Raji (cell line): ENCODE data around the gene PSMG1.

Experiments used
- POLR2A ChIP-seq: IDR thresholded peaks from 2 replicates; pipeline ENCODE4 v1.6.1; 2011; ENCODE audit warnings: low read depth, low read length, control low read depth; ENCODE audit not compliant: insufficient read depth

Gene PSMG1

DNA sequence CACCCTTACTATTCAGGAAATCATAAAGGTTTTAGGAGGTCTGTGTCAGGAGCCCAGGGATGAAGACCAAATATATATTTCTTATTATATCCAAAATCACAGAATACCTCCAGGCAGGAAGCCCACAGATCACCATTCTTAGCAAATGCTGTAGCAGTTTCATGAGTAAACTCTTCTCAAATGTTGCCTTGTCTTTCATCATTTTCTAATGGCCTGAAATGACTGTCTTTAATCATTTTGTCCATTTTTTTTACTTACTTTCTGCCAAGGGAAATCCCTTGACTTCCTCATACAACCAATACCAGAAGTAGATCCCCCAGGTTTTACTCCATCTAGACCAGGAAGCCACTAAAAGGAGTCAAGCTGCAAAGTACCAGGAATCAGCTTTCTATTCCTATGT is 32.4 kb downstream of the PSMG1 start:
- no peak for TF ChIP-seq POLR2A

DNA sequence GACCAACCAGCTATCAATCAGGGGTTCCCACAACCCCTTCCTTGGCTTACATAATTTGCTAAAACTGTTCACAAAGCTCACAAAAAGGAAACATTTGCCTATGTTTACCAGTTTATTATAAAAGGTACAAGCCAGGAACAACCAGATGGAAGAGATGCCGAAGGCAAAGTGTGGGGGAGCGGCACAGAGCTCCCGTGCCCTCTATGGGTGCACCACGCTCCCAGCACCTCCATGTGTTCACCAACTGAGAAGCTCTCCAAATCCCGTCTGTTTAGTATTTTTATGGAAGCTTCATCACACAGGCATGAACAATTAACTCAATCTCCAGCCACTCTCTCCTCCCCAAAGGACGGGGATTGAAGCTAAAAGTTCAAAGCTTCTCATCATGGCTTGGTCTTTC is 32.9 kb downstream of the PSMG1 start:
- TF ChIP-seq POLR2A, result no peak

GRCh38 chr21:39149882-39150281 is 33.4 kb downstream of the PSMG1 start:
- TF ChIP-seq POLR2A, result no peak

DNA sequence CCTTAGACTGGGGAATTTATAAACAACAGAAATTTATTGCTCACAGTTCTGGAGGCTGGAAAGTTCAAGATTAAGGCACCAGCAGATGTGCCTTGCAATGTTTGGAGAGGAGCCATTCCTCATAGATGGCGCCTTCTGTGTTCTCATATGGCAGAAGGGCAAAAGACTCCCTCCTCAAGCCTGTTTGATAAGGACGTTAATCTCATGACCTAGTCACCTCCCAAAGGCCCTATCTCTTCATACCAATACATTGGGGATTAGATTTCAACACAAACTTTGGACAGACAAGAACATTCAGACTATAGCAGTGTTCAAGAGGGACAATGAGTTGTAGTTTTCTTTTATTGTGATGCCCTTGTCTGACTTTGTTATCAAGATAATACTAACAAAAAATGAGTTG is 34.3 kb downstream of the PSMG1 start:
- no peak for TF ChIP-seq POLR2A

DNA sequence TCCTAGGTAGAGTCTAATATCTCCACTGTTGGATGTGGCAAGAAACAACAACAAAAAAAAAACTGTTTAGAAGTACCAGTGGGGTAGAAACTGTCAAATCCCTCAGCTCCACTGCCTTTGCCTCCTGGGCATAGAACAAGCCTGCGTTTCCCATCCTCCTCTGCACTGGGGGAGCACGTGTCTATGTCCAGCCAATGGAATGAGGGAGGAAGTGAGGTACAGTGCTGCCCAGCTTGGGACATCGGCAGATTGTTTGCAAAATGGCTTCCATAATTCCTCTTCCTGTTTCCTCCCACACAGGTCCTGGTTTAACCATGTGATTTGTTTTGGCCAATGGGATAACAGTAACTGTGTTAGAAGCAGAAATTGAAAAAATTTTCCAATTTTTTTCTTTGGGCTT is 39.1 kb downstream of the PSMG1 start:
- TF ChIP-seq POLR2A, result no peak

- TF ChIP-seq POLR2A, result no peak
Measured at GRCh38 chr21:39142972-39143371, 40.3 kb downstream of the PSMG1 start.

- no peak for TF ChIP-seq POLR2A
Measured at GRCh38 chr21:39141502-39141901, 41.7 kb downstream of the PSMG1 start.

GRCh38 chr21:39137248-39138178 is 45.7 kb downstream of the PSMG1 start:
- no peak for TF ChIP-seq POLR2A

- no peak for TF ChIP-seq POLR2A
Measured at GRCh38 chr21:39136711-39137110, 46.5 kb downstream of the PSMG1 start.

GRCh38 chr21:39134288-39134810 is 48.9 kb downstream of the PSMG1 start:
- TF ChIP-seq POLR2A, result no peak

DNA sequence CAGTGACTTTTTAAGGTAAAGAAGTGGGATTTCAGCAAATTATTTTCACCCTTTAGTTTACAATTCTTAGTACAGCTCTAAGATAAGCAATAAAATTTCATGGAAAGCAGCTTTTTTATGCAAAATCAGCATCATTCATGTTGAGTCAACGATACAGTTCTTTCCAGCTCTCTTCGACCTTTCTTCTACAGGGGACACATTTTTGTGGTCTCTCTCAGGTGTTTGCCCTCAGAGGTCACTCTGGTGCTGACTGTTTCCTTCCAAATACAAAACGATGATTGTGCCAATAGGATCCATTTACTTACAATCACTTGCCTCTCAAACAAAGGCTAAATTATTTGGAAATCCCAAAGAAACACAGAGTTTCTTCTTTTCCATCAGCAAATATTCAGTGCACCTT is 51.0 kb downstream of the PSMG1 start:
- no peak for TF ChIP-seq POLR2A

DNA sequence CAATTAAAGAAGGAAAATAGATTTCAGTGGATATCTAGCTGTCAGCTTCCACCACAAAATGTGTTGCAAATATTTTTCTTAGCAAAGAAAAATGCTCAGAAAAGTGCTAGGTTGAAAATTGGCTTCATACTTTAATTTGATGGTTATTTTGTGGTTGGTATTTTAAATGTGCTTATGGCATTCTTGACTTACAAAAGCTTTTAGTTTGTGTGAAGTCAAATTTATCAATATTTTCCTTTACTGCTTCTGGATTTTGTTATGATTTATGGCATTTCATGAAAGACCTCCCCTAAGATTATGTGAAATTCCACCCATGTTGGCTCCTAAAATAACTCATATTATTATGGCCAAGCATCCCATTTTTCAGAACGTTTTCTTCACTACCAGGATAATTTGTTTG is 51.5 kb downstream of the PSMG1 start:
- no peak for TF ChIP-seq POLR2A

GRCh38 chr21:39127506-39127905 is 55.7 kb downstream of the PSMG1 start:
- TF ChIP-seq POLR2A, result no peak

DNA sequence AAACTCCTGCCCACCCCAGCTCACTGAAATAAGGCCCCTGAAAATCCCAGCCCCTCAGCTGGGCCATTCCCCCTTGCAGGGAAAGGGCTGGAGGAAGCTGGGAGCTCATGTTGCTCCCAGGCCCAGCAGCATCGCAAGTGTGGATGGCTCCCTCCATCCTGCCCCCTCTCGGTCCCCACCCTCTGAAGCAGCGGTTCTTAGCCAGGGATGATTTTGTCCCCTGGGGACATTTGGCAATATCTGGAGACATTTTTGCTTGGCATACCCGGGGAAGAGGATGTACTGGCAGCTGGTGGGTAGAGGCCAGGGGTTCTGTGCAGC is 56.8 kb downstream of the PSMG1 start:
- no peak for TF ChIP-seq POLR2A

- no peak for TF ChIP-seq POLR2A
Measured at GRCh38 chr21:39125752-39126485, 57.3 kb downstream of the PSMG1 start.
